GM18498 (cell line): ENCODE measurements around the gene OR8B3.
"Not testable (repeated sequence)": the region's sequence is repeated elsewhere in the genome, so short reads cannot be mapped to it uniquely, and the experiment has no call there.

ENCODE experiments used
- ATAC-seq: cut with Tn5 transposase; IDR thresholded peaks from one replicate; pipeline ENCODE4 v1.9.1; 2021; ENCODE audit warnings: mild to moderate bottlenecking, moderate library complexity; ENCODE audit not compliant: unreplicated experiment

Gene OR8B3

GRCh38 chr11:124398924-124399323 is at the start of gene OR8B3:
OR8B3 (minus strand) TSS chr11:124399024; CDS start chr11:124397351, 1,673 bp downstream.
- ATAC-seq: no peak

- ATAC-seq: no peak
Measured at GRCh38 chr11:124446916-124447315, 48.1 kb upstream of the OR8B3 start.

DNA sequence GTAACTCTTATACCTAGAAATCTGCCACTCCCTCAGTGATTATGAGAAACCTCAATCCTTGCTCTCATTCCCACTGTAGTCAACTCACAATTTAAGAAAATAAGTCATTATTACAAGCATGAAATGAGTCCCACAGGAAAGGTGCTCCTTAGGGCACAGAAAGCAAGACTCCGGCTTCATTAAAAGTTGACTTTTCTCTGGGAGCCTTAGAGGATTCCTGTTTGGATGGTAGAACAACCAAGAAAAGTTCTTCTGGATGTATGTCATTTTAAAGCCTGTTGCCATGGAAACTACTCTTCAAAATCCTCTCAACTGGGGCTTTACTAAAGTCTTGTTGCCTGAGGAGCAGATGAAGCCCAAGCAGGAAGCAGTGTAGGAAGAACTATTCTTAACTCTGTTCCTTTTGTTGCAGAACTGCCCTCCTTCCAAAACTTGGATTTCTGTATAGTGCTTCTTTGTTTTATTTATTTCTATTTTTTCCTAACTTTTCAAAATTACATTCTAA is 46.9 kb upstream of the OR8B3 start, which contains the start of gene OR8B8:
TSS of gene OR8B8 (minus strand) at position 51 of the 505 bp plus-strand sequence. CDS start 4,611 bp downstream, outside the sequence.
- ATAC-seq: no peak

GRCh38 chr11:124442847-124443246 is 44.0 kb upstream of the OR8B3 start:
- ATAC-seq: no peak

GRCh38 chr11:124442442-124442841 is 43.6 kb upstream of the OR8B3 start:
- no peak for ATAC-seq

GRCh38 chr11:124441519-124441918 is 42.7 kb upstream of the OR8B3 start:
- no peak for ATAC-seq

GRCh38 chr11:124441081-124441480 is 42.3 kb upstream of the OR8B3 start:
- no peak for ATAC-seq

- no peak for ATAC-seq
Measured at GRCh38 chr11:124440608-124441007, 41.8 kb upstream of the OR8B3 start.

DNA sequence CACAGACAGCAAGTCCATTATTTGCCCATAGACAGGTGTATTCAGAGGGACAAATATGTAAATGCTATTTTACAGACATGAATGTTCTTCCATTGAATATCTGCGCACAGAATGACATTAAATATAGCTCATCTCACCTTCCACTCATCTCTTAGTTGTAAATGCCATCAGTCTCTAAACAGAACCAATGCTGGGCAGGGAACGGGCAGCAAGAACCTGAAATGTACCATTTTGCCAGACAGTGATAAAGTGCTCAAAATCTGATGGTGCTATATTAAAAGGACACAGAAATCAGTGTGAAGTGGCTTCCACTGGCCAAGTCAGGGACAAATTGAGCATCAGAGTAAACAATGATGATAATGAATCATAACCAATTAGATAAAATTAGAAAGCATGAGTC is 35.9 kb upstream of the OR8B3 start:
- ATAC-seq: no peak

GRCh38 chr11:124429599-124429998 is 30.8 kb upstream of the OR8B3 start:
- no peak for ATAC-seq

- ATAC-seq: no peak
Measured at GRCh38 chr11:124424384-124424921, 25.6 kb upstream of the OR8B3 start, which contains the start of gene OR8B4. OR8B4 (minus strand) TSS chr11:124424871; CDS start chr11:124424871, 0 bp downstream.

DNA sequence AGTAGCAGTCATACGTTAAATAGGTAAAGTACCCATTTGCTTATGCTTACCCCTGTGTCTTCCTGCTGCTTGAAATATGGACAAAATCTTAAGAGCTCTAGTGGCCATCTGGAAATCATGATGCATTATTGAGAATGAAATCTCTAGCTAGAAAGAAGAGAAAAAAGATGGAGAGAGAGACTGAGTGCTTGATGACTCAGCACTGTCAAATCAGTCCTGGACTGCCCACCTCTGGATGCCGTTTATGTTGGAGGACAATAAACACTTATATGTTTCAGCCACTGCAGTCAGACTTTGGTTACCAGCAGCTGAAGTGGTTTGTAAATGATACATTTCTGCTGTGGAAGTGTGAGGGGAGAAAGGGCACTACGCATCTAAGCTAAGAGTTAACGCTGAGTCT is 22.2 kb upstream of the OR8B3 start:
- ATAC-seq: no peak

- no peak for ATAC-seq
Measured at GRCh38 chr11:124415356-124415923, 16.6 kb upstream of the OR8B3 start.

- ATAC-seq: no peak
Measured at GRCh38 chr11:124409906-124410305, 11.1 kb upstream of the OR8B3 start.

DNA sequence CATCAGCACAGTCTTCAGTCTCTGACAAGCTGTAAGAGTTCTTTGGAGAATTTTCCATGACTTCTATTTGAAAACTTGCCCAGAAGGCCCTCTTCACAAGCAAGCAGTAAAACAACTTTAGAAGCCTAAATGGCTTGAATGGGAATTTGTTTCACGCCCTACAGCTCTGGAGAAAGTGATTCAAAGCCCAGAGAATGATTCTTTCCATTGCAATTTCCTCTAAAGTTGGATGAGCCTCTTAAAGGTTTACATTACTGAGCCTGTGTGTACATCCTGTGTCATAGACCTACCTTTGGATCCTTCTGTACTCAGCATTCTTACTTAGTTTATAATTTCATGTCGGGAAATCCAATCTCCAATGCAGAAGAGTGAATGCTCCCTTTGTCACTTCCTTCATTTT is 6.8 kb upstream of the OR8B3 start:
- ATAC-seq: no peak

DNA sequence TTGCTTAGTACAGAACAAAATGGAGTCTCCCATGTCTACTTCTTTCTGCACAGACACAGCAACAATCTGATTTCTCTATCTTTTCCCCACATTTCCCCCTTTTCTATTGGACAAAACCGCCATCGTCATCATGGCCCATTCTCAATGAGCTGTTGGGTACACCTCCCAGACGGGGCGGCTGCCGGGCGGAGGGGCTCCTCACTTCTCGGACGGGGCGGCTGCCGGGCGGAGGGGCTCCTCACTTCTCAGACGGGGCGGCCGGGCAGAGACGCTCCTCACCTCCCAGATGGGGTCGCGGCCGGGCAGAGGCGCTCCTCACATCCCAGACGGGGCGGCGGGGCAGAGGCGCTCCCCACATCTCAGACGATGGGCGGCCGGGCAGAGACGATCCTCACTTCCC is 4.4 kb upstream of the OR8B3 start:
- ATAC-seq: not testable (repeated sequence)

DNA sequence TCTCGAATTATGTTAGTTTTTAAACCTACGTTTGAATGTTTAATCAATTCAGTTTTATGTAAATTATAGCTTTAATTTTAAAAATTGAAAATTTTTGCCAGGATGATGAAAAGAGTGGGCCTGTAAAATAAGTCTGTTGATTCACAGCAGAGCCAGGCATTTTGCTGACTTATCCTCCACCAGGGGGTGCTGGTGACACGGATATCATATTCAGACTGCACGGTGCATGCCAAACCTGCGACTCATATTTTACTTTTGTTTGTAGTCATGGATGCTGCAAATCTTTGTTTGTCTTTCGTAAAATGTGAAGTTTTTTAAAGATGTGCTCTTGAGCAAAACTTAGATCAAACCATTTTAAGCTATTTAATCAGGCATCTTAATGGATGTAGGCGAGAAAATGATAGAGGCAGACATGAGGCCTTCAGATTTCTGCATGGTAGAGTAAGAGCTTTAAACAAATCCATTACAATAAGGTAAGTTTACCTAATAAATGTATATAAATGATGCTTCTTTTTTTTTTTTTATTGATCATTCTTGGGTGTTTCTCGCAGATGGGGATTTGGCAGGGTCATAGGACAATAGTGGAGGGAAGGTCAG is 3.6 kb upstream of the OR8B3 start:
- peak; percentile 96 for ATAC-seq

- not testable (repeated sequence) for ATAC-seq
Measured at GRCh38 chr11:124396847-124397246, 2.0 kb downstream of the OR8B3 start.

DNA sequence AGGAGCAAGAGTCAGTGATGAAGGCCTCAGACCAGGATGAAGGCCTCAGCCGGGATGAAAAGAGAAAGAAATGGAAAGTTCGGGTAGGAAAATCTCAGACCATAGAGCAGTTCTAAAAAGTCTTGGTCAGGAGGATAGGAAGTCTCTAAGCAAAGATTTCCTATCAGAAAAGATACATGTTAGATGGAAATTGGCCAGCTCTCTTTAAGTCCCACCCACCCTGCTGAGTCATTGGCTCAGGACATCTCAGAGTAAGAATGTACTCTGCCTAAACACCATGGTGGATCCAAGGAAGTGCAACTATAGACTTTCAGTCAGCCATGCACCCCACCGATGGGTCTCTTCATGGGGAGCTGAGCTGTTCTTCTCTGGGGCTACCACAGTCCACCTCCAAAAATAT is 4.4 kb downstream of the OR8B3 start:
- no peak for ATAC-seq

- ATAC-seq: no peak
Measured at GRCh38 chr11:124384399-124384798, 14.4 kb downstream of the OR8B3 start, which contains the start of gene OR8B2. OR8B2 (minus strand) TSS chr11:124384499; CDS start chr11:124383343, 1,156 bp downstream.

DNA sequence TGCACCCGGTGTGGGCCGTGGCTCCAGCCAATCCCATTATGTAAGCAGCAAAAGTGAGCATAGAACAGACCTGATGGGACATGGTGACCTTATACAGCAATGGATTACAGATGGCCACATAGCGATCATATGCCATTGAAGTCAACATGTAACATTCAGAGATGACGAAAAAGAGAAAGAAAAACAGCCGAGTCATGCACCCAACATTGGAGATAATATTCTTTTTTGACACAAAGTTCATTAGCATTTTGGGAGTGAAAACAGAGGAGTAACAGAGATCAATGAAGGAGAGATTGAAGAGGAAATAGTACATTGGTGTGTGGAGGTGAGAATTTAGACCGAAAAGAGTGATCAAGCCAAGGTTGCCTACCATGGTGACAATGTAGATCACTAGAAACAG is 16.0 kb downstream of the OR8B3 start:
- not testable (repeated sequence) for ATAC-seq

- no peak for ATAC-seq
Measured at GRCh38 chr11:124380585-124380984, 18.2 kb downstream of the OR8B3 start.
